Suprapubic skin (tissue), 3 donors: Measurements from ENCODE around the gene RNF130.

Source experiments
- POLR2AphosphoS5 ChIP-seq, 3 donors: sonication (generic); formaldehyde crosslinking; IDR thresholded peaks; one replicate each; pipeline ENCODE4 v1.6.1; 2017; ENCODE audit warnings: antibody characterized with exemption in 3 of 3
- TF ChIP-seq, protein P1 (sequence below), 2 donors: fragments of 200-600 bp in 1 of 2; fragments of 450-650 bp in 1 of 2; sonication (generic) in 1 of 2; IDR thresholded peaks; one replicate each; pipeline ENCODE4 v1.5.1; 2016 to 2019; ENCODE audit warnings: antibody characterized with exemption in 2 of 2, mild to moderate bottlenecking in 1 of 2, moderate library complexity in 1 of 2

DNA sequence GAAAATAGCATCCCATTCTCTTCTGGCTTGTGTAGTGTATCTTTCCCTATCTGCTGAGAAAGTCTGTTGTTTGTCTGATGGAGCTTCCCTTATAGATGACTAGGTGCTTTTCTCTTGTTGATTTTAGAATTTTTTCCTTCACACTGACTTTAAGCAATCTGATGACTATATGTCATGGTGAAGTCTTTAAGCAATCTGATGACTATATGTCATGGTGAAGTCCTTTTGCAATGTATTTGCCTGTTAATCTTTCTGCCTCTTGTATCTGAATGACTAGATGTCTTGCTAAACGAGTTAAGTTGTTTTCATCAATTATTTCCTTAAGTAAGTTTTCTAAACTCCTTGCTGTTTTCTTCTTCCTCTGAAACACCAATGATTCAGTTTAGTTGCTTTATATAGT lies 80.5 kb downstream of the RNF130 start:
- TF ChIP-seq, protein P1, sequence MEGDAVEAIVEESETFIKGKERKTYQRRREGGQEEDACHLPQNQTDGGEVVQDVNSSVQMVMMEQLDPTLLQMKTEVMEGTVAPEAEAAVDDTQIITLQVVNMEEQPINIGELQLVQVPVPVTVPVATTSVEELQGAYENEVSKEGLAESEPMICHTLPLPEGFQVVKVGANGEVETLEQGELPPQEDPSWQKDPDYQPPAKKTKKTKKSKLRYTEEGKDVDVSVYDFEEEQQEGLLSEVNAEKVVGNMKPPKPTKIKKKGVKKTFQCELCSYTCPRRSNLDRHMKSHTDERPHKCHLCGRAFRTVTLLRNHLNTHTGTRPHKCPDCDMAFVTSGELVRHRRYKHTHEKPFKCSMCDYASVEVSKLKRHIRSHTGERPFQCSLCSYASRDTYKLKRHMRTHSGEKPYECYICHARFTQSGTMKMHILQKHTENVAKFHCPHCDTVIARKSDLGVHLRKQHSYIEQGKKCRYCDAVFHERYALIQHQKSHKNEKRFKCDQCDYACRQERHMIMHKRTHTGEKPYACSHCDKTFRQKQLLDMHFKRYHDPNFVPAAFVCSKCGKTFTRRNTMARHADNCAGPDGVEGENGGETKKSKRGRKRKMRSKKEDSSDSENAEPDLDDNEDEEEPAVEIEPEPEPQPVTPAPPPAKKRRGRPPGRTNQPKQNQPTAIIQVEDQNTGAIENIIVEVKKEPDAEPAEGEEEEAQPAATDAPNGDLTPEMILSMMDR (IDR thresholded peaks at IDR 0.05), result no peak
- TF ChIP-seq POLR2AphosphoS5 (IDR thresholded peaks at IDR 0.05), result no peak
